Measurements from ENCODE around the gene KCNIP3. TPM values are rescaled to one million over a fixed set of nuclear protein-coding genes. Genes with fewer than 3 reads are reported as not detected.

KCNIP3 gene
- total RNA-seq, 1 donor from 2014 or later = 6.3 TPM

DNA sequence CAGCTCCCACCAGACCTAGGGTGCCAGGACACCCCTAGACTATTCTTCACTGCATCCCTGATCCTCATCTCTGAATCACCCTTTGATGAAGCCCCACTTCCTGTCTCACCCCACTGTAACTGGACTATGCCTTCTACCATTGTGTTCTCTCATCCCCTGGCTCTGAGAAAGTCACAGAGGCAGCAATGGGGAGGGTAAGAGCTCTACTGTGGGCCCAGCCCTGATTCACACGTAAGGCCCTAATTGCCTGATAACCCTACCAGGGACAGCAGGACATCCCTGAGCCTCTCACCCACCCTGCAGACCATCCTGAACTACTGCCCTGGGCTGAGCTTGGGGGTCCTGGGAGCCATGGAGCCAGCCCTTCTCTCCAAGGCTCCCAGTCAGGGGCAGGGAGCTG, 24.4 kb upstream of the KCNIP3 start:
- no peak for DNase-seq (ENCODE audit: low spot score, unreplicated experiment)
- H3K4me1 Mint-ChIP-seq (ENCODE audit: low read depth) = peaks cover 8% of the 10 kb centered on the region
- H3K36me3 Mint-ChIP-seq (ENCODE audit: insufficient read depth) = no peaks in the 10 kb centered on the region
- H3K9me3 Mint-ChIP-seq (ENCODE audit: low read depth) = no peaks in the 10 kb centered on the region
- H3K4me3 Mint-ChIP-seq (ENCODE audit: low read depth) = no peak overlapping the region
- no peak overlapping the region for H3K27ac Mint-ChIP-seq
- TF ChIP-seq, protein P1, sequence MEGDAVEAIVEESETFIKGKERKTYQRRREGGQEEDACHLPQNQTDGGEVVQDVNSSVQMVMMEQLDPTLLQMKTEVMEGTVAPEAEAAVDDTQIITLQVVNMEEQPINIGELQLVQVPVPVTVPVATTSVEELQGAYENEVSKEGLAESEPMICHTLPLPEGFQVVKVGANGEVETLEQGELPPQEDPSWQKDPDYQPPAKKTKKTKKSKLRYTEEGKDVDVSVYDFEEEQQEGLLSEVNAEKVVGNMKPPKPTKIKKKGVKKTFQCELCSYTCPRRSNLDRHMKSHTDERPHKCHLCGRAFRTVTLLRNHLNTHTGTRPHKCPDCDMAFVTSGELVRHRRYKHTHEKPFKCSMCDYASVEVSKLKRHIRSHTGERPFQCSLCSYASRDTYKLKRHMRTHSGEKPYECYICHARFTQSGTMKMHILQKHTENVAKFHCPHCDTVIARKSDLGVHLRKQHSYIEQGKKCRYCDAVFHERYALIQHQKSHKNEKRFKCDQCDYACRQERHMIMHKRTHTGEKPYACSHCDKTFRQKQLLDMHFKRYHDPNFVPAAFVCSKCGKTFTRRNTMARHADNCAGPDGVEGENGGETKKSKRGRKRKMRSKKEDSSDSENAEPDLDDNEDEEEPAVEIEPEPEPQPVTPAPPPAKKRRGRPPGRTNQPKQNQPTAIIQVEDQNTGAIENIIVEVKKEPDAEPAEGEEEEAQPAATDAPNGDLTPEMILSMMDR (IDR thresholded peaks at IDR 0.05; ENCODE audit: unreplicated experiment) = no peak
- H3K27me3 Mint-ChIP-seq = no peaks in the 10 kb centered on the region

GRCh38 chr2:95273566-95274290, 23.4 kb upstream of the KCNIP3 start:
- DNase-seq (ENCODE audit: low spot score, unreplicated experiment) = no peak
- Mint-ChIP-seq H3K9me3 (ENCODE audit: low read depth) (no peaks in the 10 kb centered on the region), H3K27me3 (no peaks in the 10 kb centered on the region), H3K4me3 (ENCODE audit: low read depth) (no peak overlapping the region), H3K4me1 (ENCODE audit: low read depth) (peaks cover 8% of the 10 kb centered on the region), H3K27ac (no peak overlapping the region), H3K36me3 (ENCODE audit: insufficient read depth) (no peaks in the 10 kb centered on the region)
- TF ChIP-seq, protein P1 (IDR thresholded peaks at IDR 0.05; ENCODE audit: unreplicated experiment) = no peak

DNA sequence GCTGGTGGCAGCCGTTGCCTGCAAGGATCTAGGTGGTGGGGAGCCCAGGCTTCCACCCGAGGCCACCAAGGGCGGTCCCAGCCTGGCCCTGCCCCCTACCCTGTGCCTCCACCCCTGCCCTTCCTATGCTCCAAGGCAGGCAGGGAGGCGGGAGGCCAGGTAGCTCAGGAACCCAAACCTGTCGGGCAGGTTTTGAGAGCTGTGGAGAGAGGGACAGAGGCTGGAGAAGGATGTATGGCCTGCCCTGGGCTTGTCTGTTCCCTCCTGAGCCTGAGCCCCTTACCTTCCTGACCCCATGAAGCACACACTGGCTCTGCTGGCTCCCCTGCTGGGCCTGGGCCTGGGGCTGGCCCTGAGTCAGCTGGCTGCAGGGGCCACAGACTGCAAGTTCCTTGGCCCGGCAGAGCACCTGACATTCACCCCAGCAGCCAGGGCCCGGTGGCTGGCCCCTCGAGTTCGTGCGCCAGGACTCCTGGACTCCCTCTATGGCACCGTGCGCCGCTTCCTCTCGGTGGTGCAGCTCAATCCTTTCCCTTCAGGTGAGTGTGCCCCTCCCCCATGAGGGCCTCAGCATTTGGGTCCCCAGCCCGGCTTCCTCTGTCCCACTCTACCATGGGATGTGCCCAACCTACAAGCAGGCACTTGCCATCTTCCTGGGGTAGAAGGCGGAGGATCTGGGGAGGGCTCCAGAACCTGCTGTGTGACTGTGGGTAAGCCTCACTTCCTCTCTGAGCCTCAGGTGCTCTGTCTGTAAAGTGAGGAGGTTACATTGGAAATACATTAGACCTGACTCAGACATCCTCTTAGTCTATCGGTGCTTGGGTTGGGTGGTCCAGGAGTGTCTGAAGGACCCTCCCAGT, 22.6 kb upstream of the KCNIP3 start, which contains the start of gene PROM2:
TSS of gene PROM2 (plus strand) at position 159 of the 860 bp plus-strand sequence. CDS start at position 296, 137 bp downstream.
- H3K9me3 Mint-ChIP-seq (ENCODE audit: low read depth) = no peaks in the 10 kb centered on the region
- H3K4me1 Mint-ChIP-seq (ENCODE audit: low read depth) = peaks cover 8% of the 10 kb centered on the region
- peak; percentile 60 for DNase-seq (ENCODE audit: low spot score, unreplicated experiment)
- peak within 1 kb of the TSS; percentile 92 for H3K27ac Mint-ChIP-seq
- no peaks in the 10 kb centered on the region for H3K27me3 Mint-ChIP-seq
- peak within 1 kb of the TSS; percentile 48 for H3K4me3 Mint-ChIP-seq (ENCODE audit: low read depth)
- no peaks in the 10 kb centered on the region for H3K36me3 Mint-ChIP-seq (ENCODE audit: insufficient read depth)
- TF ChIP-seq, protein P1 (IDR thresholded peaks at IDR 0.05; ENCODE audit: unreplicated experiment) = no peak

DNA sequence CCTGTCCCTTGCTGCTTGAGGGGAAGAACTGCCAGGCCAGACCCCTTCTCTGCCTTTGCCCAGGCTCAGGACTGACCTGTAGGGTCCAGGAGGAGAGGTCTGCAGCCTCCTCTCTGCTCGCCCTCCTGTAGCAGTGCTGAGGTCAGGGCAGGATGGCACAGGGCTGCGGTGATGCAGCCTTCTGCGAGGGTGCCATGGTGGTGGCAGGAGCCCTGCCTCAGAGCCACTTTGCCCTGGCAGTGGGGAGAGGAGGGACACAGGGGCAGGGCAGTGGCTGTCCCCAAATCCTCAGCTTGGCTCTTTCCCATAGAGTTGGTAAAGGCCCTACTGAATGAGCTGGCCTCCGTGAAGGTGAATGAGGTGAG, 22.0 kb upstream of the KCNIP3 start:
- Mint-ChIP-seq H3K36me3 (ENCODE audit: insufficient read depth) (no peaks in the 10 kb centered on the region), H3K27ac (no peak overlapping the region), H3K4me3 (ENCODE audit: low read depth) (peak overlapping the region; percentile 48), H3K27me3 (no peaks in the 10 kb centered on the region), H3K4me1 (ENCODE audit: low read depth) (peaks cover 8% of the 10 kb centered on the region), H3K9me3 (ENCODE audit: low read depth) (no peaks in the 10 kb centered on the region)
- TF ChIP-seq, protein P1 (IDR thresholded peaks at IDR 0.05; ENCODE audit: unreplicated experiment) = no peak
- no peak for DNase-seq (ENCODE audit: low spot score, unreplicated experiment)

DNA sequence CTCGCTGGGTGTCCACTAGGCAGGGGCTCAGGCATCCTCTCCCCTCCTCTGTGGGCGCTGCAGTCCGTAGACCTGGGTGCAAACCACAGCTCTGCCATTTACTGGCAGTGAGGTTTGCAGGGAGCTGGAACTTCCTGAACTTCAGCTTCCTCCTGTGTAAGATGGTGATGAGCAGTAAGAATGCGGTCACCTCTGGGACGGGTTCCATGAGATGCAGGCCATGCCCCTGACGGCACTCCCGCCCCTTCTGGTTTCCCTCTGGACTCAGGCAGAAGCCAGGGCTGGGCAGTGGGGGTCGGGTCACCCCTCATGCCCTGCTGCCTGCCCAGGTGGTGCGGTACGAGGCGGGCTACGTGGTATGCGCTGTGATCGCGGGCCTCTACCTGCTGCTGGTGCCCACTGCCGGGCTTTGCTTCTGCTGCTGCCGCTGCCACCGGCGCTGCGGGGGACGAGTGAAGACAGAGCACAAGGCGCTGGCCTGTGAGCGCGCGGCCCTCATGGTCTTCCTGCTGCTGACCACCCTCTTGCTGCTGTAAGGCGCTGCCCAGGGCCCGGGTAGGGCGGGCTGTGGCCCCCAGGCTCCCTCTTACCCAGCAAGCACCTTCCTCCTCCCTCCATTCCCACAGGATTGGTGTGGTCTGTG, 21.4 kb upstream of the KCNIP3 start:
- DNase-seq (ENCODE audit: low spot score, unreplicated experiment) = no peak
- Mint-ChIP-seq H3K27ac (no peak overlapping the region), H3K9me3 (ENCODE audit: low read depth) (no peaks in the 10 kb centered on the region), H3K4me1 (ENCODE audit: low read depth) (peaks cover 8% of the 10 kb centered on the region), H3K36me3 (ENCODE audit: insufficient read depth) (no peaks in the 10 kb centered on the region), H3K4me3 (ENCODE audit: low read depth) (no peak overlapping the region), H3K27me3 (no peaks in the 10 kb centered on the region)
- TF ChIP-seq, protein P1 (IDR thresholded peaks at IDR 0.05; ENCODE audit: unreplicated experiment) = no peak

All from progenitor cell of endocrine pancreas (in vitro differentiated cells).